ENCODE results near the gene HBEGF.

HBEGF gene

GRCh38 chr5:140336388-140336787 is 10.0 kb downstream of the HBEGF start:
- no peak for DNase-seq (ENCODE audit: low read depth)

- no peak for DNase-seq (ENCODE audit: low read depth)
Observed at GRCh38 chr5:140331638-140332037, 14.8 kb downstream of the HBEGF start.

- no peak for DNase-seq (ENCODE audit: low read depth)
Observed at GRCh38 chr5:140329739-140330481, 16.5 kb downstream of the HBEGF start.

GRCh38 chr5:140328036-140328764 is 18.2 kb downstream of the HBEGF start:
- no peak for DNase-seq (ENCODE audit: low read depth)

GRCh38 chr5:140327589-140327988 is 18.8 kb downstream of the HBEGF start:
- DNase-seq (ENCODE audit: low read depth) = no peak

GRCh38 chr5:140325486-140325885 is 20.9 kb downstream of the HBEGF start:
- DNase-seq (ENCODE audit: low read depth) = no peak

- no peak for DNase-seq (ENCODE audit: low read depth)
Observed at GRCh38 chr5:140324617-140325241, 21.7 kb downstream of the HBEGF start.

- no peak for DNase-seq (ENCODE audit: low read depth)
Observed at GRCh38 chr5:140324041-140324600, 22.3 kb downstream of the HBEGF start.

GRCh38 chr5:140322751-140323731 is 23.4 kb downstream of the HBEGF start:
- DNase-seq (ENCODE audit: low read depth) = no peak

GRCh38 chr5:140321796-140322195 is 24.6 kb downstream of the HBEGF start:
- DNase-seq (ENCODE audit: low read depth) = no peak

- DNase-seq (ENCODE audit: low read depth) = no peak
Observed at GRCh38 chr5:140319833-140320232, 26.6 kb downstream of the HBEGF start.

GRCh38 chr5:140318792-140319191 is 27.6 kb downstream of the HBEGF start:
- no peak for DNase-seq (ENCODE audit: low read depth)

GRCh38 chr5:140317859-140318258 is 28.5 kb downstream of the HBEGF start:
- no peak for DNase-seq (ENCODE audit: low read depth)

- DNase-seq (ENCODE audit: low read depth) = no peak
Observed at GRCh38 chr5:140312791-140313189, 33.6 kb downstream of the HBEGF start.

- no peak for DNase-seq (ENCODE audit: low read depth)
Observed at GRCh38 chr5:140312067-140312790, 34.2 kb downstream of the HBEGF start.

GRCh38 chr5:140311011-140311467 is 35.4 kb downstream of the HBEGF start:
- DNase-seq (ENCODE audit: low read depth) = no peak

GRCh38 chr5:140310434-140310833 is 36.0 kb downstream of the HBEGF start:
- DNase-seq (ENCODE audit: low read depth) = no peak

- DNase-seq (ENCODE audit: low read depth) = no peak
Observed at GRCh38 chr5:140309706-140310249, 36.6 kb downstream of the HBEGF start.

GRCh38 chr5:140305471-140305870 is 40.9 kb downstream of the HBEGF start:
- DNase-seq (ENCODE audit: low read depth) = no peak

GRCh38 chr5:140303966-140304365 is 42.4 kb downstream of the HBEGF start:
- no peak for DNase-seq (ENCODE audit: low read depth)
